HL-60/S4 treated with phorbol 12-myristate 13-acetate at 8.2 ng/mL for 4 days and 3 days (cell line): Measurements from ENCODE around the gene HOXD13.

ENCODE experiments used
- in situ Hi-C: fragments of 300-500 bp; cut with MboI; formaldehyde crosslinking; loops from 2 replicates; pipeline ENCODE4 v1.15.0; 2022; ENCODE audit warnings: low sequenced_read_pairs

HOXD13 gene

GRCh38 chr2:176115883-176116813 lies 23.6 kb downstream of the HOXD13 start, which contains the start of gene HOXD10:
Gene HOXD10, plus strand, starts transcription at chr2:176116778. Its CDS starts 56 bp downstream, at chr2:176116834.
- in situ Hi-C loops: no loop called here

GRCh38 chr2:176117162-176117822 lies 24.8 kb downstream of the HOXD13 start:
- in situ Hi-C loops: no loop called here

GRCh38 chr2:176117823-176118371 lies 25.4 kb downstream of the HOXD13 start:
- in situ Hi-C loops: no loop called here

GRCh38 chr2:176118601-176119339 lies 26.2 kb downstream of the HOXD13 start:
- in situ Hi-C loops: no loop called here

- in situ Hi-C loops: no loop called here
Observed at GRCh38 chr2:176120364-176121189, 28.1 kb downstream of the HOXD13 start.

- in situ Hi-C loops: no loop called here
Observed at GRCh38 chr2:176121190-176122051, 28.9 kb downstream of the HOXD13 start.

GRCh38 chr2:176122052-176122682 lies 29.6 kb downstream of the HOXD13 start:
- in situ Hi-C loops: no loop called here

- in situ Hi-C loops: no loop called here
Observed at GRCh38 chr2:176122683-176123410, 30.3 kb downstream of the HOXD13 start, which contains the start of gene HOXD9. Gene HOXD9, plus strand, starts transcription at chr2:176122719. Its CDS starts 50 bp downstream, at chr2:176122769.

GRCh38 chr2:176123411-176124109 lies 31.0 kb downstream of the HOXD13 start:
- in situ Hi-C loops: no loop called here

GRCh38 chr2:176124110-176124946 lies 31.8 kb downstream of the HOXD13 start:
- in situ Hi-C loops: no loop called here

- in situ Hi-C loops: loop anchor here (25.0 kb wide), 2 partner anchors 537 to 1012 kb away; no protein-coding TSS in a partner anchor
Observed at GRCh38 chr2:176124947-176125771, 32.6 kb downstream of the HOXD13 start.

- in situ Hi-C loops: loop anchor here (25.0 kb wide), 2 partner anchors 537 to 1012 kb away; no protein-coding TSS in a partner anchor
Observed at GRCh38 chr2:176125772-176126054, 33.2 kb downstream of the HOXD13 start.

GRCh38 chr2:176126929-176127773 lies 34.6 kb downstream of the HOXD13 start:
- in situ Hi-C loops: loop anchor here (25.0 kb wide), 2 partner anchors 535 to 1010 kb away; no protein-coding TSS in a partner anchor

- in situ Hi-C loops: loop anchor here (25.0 kb wide), 2 partner anchors 535 to 1010 kb away; no protein-coding TSS in a partner anchor
Observed at GRCh38 chr2:176127774-176128072, 35.2 kb downstream of the HOXD13 start.
